ENCODE results near the gene OR52I2. TPM values are rescaled to one million over a fixed set of nuclear protein-coding genes. Genes with fewer than 3 reads are reported as not detected.

The OR52I2 gene
- polyA plus RNA-seq, 1 of the 3 experiments (the other 2 are of a cell fraction), result not detected

GRCh38 chr11:4546878-4547277 lies 34.7 kb upstream of the OR52I2 start:
- H3K27ac ChIP-seq (ENCODE audit: low read depth in 2 of 2, low read length in 1 of 2), result no peak overlapping the region

GRCh38 chr11:4547416-4547815 lies 34.1 kb upstream of the OR52I2 start:
- TF ChIP-seq NFIC (IDR thresholded peaks at IDR 0.05; ENCODE audit: borderline replicate concordance) (no peak), CHD2 (IDR thresholded peaks at IDR 0.05; ENCODE audit: low read length, partially characterized antibody) (no peak), USF1 (IDR thresholded peaks at IDR 0.05; ENCODE audit: borderline replicate concordance, low read depth) (no peak), TAF1 (IDR thresholded peaks at IDR 0.05; ENCODE audit: borderline replicate concordance, low read depth, low read length) (no peak), GABPA (IDR thresholded peaks at IDR 0.05; ENCODE audit: low read depth) (no peak), IRF3 (IDR thresholded peaks at IDR 0.05; ENCODE audit: low read depth, low read length) (no peak), TCF12 (IDR thresholded peaks at IDR 0.05) (no peak), MAX (IDR thresholded peaks at IDR 0.05; ENCODE audit: low read depth) (no peak), REST (IDR thresholded peaks at IDR 0.05; ENCODE audit: low read depth, low read length) (no peak)
- Histone ChIP-seq H3K9ac (no peak overlapping the region), H3K4me2 (no peak overlapping the region), H3F3A (replicated peaks; ENCODE audit: insufficient read depth) (no peaks in the 10 kb centered on the region), H3K79me2 (ENCODE audit: insufficient read depth) (no peaks in the 10 kb centered on the region), H2AFZ (ENCODE audit: low read depth) (no peak overlapping the region), H3K27me3 (ENCODE audit: insufficient read depth) (peaks cover 5% of the 10 kb centered on the region; the same call in 1 of the 2 replicates), H3K36me3 (replicated peaks in 1 of 2; ENCODE audit: control insufficient read depth in 1 of 2, insufficient read depth in 2 of 2, low read length in 1 of 2) (no peaks in the 10 kb centered on the region), H3K4me1 (ENCODE audit: control insufficient read depth in 1 of 2, insufficient read depth in 2 of 2, low read depth in 1 of 2, low read length in 1 of 2) (no peaks in the 10 kb centered on the region), H3K9me3 (no peaks in the 10 kb centered on the region), H3K9me2 (no peaks in the 10 kb centered on the region), H3K4me3 (ENCODE audit: low read depth in 2 of 2, low read length in 1 of 2) (no peak overlapping the region), H4K20me1 (ENCODE audit: insufficient read depth) (no peaks in the 10 kb centered on the region), H3K27ac (ENCODE audit: low read depth in 2 of 2, low read length in 1 of 2) (no peak overlapping the region)
- no peak for DNase-seq
- WGBS (ENCODE audit: low lambda C conversion rate), result 6% methylated on average over 4 of the region's 4 CpGs
- POLR2A ChIA-PET, result no interaction called here
- CTCF ChIA-PET, result no interaction called here

More at GRCh38 chr11:4546878-4547277, 34.7 kb upstream of the OR52I2 start:
- Histone ChIP-seq H3K4me3 (ENCODE audit: low read depth in 2 of 2, low read length in 1 of 2) (no peak overlapping the region), H3K9ac (no peak overlapping the region), H3K27me3 (ENCODE audit: insufficient read depth) (peaks cover 5% of the 10 kb centered on the region; the same call in 1 of the 2 replicates), H3K4me2 (no peak overlapping the region), H3K4me1 (ENCODE audit: control insufficient read depth in 1 of 2, insufficient read depth in 2 of 2, low read depth in 1 of 2, low read length in 1 of 2) (no peaks in the 10 kb centered on the region), H3K79me2 (ENCODE audit: insufficient read depth) (no peaks in the 10 kb centered on the region), H3K9me2 (no peaks in the 10 kb centered on the region), H4K20me1 (ENCODE audit: insufficient read depth) (no peaks in the 10 kb centered on the region), H3K9me3 (no peaks in the 10 kb centered on the region), H3K36me3 (replicated peaks in 1 of 2; ENCODE audit: control insufficient read depth in 1 of 2, insufficient read depth in 2 of 2, low read length in 1 of 2) (no peaks in the 10 kb centered on the region), H3F3A (replicated peaks; ENCODE audit: insufficient read depth) (no peaks in the 10 kb centered on the region), H2AFZ (ENCODE audit: low read depth) (no peak overlapping the region)
- CTCF ChIA-PET, result no interaction called here
- DNase-seq, result no peak
- no peak for TF ChIP-seq EZH2phosphoT487 (IDR thresholded peaks at IDR 0.05; ENCODE audit: borderline replicate concordance, low read depth)
- POLR2A ChIA-PET, result no interaction called here
- WGBS (ENCODE audit: low lambda C conversion rate), result 0% methylated on average over 1 of the region's 1 CpG

All from SK-N-SH (cell line).